Measurements from ENCODE around the gene INAFM1. TPM values are rescaled to one million over a fixed set of nuclear protein-coding genes. Genes with fewer than 3 reads are reported as not detected.
A peak's percentile ranks its signal among the peaks of the same experiment; 100 is the strongest.

Gene INAFM1
- total and polyA plus RNA-seq, 9 of the 15 experiments (the other 6 are each of a cell fraction or from before 2014, with no cell fraction given) = 0.71 to 30.9 (median 3.1) TPM

- TF ChIP-seq, protein P1, sequence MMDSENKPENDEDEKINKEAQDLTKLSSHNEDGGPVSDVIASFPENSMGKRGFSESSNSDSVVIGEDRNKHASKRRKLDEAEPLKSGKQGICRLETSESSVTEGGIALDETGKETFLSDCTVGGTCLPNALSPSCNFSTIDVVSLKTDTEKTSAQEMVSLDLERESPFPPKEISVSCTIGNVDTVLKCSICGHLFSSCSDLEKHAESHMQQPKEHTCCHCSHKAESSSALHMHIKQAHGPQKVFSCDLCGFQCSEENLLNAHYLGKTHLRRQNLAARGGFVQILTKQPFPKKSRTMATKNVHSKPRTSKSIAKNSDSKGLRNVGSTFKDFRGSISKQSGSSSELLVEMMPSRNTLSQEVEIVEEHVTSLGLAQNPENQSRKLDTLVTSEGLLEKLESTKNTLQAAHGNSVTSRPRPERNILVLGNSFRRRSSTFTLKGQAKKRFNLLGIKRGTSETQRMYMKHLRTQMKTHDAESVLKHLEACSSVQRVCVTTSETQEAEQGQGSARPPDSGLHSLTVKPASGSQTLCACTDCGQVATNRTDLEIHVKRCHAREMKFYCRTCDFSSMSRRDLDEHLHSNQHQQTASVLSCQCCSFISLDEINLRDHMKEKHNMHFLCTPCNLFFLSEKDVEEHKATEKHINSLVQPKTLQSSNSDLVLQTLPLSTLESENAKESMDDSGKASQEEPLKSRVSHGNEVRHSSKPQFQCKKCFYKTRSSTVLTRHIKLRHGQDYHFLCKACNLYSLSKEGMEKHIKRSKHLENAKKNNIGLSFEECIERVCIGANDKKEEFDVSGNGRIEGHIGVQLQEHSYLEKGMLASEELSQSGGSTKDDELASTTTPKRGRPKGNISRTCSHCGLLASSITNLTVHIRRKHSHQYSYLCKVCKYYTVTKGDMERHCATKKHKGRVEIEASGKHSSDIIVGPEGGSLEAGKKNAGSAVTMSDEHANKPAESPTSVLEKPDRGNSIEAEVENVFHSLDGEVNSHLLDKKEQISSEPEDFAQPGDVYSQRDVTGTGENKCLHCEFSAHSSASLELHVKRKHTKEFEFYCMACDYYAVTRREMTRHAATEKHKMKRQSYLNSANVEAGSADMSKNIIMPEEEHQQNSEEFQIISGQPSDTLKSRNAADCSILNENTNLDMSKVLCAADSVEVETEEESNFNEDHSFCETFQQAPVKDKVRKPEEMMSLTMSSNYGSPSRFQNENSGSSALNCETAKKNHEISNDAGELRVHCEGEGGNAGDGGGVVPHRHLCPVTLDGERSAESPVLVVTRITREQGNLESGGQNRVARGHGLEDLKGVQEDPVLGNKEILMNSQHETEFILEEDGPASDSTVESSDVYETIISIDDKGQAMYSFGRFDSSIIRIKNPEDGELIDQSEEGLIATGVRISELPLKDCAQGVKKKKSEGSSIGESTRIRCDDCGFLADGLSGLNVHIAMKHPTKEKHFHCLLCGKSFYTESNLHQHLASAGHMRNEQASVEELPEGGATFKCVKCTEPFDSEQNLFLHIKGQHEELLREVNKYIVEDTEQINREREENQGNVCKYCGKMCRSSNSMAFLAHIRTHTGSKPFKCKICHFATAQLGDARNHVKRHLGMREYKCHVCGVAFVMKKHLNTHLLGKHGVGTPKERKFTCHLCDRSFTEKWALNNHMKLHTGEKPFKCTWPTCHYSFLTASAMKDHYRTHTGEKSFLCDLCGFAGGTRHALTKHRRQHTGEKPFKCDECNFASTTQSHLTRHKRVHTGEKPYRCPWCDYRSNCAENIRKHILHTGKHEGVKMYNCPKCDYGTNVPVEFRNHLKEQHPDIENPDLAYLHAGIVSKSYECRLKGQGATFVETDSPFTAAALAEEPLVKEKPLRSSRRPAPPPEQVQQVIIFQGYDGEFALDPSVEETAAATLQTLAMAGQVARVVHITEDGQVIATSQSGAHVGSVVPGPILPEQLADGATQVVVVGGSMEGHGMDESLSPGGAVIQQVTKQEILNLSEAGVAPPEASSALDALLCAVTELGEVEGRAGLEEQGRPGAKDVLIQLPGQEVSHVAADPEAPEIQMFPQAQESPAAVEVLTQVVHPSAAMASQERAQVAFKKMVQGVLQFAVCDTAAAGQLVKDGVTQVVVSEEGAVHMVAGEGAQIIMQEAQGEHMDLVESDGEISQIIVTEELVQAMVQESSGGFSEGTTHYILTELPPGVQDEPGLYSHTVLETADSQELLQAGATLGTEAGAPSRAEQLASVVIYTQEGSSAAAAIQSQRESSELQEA (IDR thresholded peaks at IDR 0.05; ENCODE audit: low read depth) = no peak
- peak; percentile 28; the same call in 1 of the 2 replicates for TF ChIP-seq ESRRA (IDR thresholded peaks at IDR 0.05; ENCODE audit: borderline replicate concordance, low read depth)
- TF ChIP-seq HDAC6 (IDR thresholded peaks at IDR 0.05; ENCODE audit: low read depth, low read length) = no peak
- TF ChIP-seq, protein P2, sequence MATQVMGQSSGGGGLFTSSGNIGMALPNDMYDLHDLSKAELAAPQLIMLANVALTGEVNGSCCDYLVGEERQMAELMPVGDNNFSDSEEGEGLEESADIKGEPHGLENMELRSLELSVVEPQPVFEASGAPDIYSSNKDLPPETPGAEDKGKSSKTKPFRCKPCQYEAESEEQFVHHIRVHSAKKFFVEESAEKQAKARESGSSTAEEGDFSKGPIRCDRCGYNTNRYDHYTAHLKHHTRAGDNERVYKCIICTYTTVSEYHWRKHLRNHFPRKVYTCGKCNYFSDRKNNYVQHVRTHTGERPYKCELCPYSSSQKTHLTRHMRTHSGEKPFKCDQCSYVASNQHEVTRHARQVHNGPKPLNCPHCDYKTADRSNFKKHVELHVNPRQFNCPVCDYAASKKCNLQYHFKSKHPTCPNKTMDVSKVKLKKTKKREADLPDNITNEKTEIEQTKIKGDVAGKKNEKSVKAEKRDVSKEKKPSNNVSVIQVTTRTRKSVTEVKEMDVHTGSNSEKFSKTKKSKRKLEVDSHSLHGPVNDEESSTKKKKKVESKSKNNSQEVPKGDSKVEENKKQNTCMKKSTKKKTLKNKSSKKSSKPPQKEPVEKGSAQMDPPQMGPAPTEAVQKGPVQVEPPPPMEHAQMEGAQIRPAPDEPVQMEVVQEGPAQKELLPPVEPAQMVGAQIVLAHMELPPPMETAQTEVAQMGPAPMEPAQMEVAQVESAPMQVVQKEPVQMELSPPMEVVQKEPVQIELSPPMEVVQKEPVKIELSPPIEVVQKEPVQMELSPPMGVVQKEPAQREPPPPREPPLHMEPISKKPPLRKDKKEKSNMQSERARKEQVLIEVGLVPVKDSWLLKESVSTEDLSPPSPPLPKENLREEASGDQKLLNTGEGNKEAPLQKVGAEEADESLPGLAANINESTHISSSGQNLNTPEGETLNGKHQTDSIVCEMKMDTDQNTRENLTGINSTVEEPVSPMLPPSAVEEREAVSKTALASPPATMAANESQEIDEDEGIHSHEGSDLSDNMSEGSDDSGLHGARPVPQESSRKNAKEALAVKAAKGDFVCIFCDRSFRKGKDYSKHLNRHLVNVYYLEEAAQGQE (IDR thresholded peaks at IDR 0.05; ENCODE audit: borderline replicate concordance) = peak; percentile 69; the same call in 1 of the 2 replicates
- TF ChIP-seq, protein P2 (CRISPR knock-in tag; IDR thresholded peaks at IDR 0.05; ENCODE audit: low read depth) = no peak
- no peak for TF ChIP-seq HDGF (IDR thresholded peaks at IDR 0.05)
- no peak for TF ChIP-seq UBTF (IDR thresholded peaks at IDR 0.05; ENCODE audit: borderline replicate concordance in 1 of 2, low read depth in 2 of 2, low read length in 2 of 2)
- TF ChIP-seq ZNF217 (CRISPR knock-in tag; IDR thresholded peaks at IDR 0.05) = no peak
- TF ChIP-seq TCFL5 (CRISPR knock-in tag; conservative IDR thresholded peaks at IDR 0.05) = no peak
- TF ChIP-seq ZNF551 (CRISPR knock-in tag; IDR thresholded peaks at IDR 0.05) = no peak
Observed at GRCh38 chr19:47309608-47310007, 34.9 kb downstream of the INAFM1 start, which contains the start of gene C5AR1 (continued).

Measured in K562 (cell line).